OCI-LY1 (cell line): ENCODE measurements around the gene GDF9.

Experiments
- EZH2 ChIP-seq: fragments of 200-600 bp; sonication (generic), shearing (Covaris generic); IDR thresholded peaks from 2 replicates; pipeline ENCODE4 v1.8.0; 2017; ENCODE audit warnings: borderline replicate concordance, mixed run types, mild to moderate bottlenecking, antibody characterized with exemption, low read length, moderate library complexity, mixed read lengths
- TF ChIP-seq, protein P1 (sequence below): fragments of 200-600 bp; sonication (generic), shearing (Covaris generic); IDR thresholded peaks from 2 replicates; pipeline ENCODE4 v1.5.1; 2017; ENCODE audit warnings: mild to moderate bottlenecking, antibody characterized with exemption, low read length, moderate library complexity, mixed read lengths

- TF ChIP-seq, protein P1, sequence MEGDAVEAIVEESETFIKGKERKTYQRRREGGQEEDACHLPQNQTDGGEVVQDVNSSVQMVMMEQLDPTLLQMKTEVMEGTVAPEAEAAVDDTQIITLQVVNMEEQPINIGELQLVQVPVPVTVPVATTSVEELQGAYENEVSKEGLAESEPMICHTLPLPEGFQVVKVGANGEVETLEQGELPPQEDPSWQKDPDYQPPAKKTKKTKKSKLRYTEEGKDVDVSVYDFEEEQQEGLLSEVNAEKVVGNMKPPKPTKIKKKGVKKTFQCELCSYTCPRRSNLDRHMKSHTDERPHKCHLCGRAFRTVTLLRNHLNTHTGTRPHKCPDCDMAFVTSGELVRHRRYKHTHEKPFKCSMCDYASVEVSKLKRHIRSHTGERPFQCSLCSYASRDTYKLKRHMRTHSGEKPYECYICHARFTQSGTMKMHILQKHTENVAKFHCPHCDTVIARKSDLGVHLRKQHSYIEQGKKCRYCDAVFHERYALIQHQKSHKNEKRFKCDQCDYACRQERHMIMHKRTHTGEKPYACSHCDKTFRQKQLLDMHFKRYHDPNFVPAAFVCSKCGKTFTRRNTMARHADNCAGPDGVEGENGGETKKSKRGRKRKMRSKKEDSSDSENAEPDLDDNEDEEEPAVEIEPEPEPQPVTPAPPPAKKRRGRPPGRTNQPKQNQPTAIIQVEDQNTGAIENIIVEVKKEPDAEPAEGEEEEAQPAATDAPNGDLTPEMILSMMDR, result no peak
- no peak for TF ChIP-seq EZH2
Observed at GRCh38 chr5:132889501-132889900, 23.2 kb upstream of the GDF9 start.
